NCI-H526 treated with DMSO at 0.1 percent for 48 hours (cell line): ENCODE results near the gene PCDHGB7.
"Not testable (repeated sequence)": the region's sequence is repeated elsewhere in the genome, so short reads cannot be mapped to it uniquely, and the experiment has no call there.

Experiments used
- DNase-seq: peaks from one replicate; lab custom pipeline; 2025; lab: John Stamatoyannopoulos, UW

PCDHGB7 gene

GRCh38 chr5:141430332-141431113 is 13.0 kb downstream of the PCDHGB7 start, which contains the start of gene PCDHGA12:
PCDHGA12 (plus strand) TSS chr5:141430507; CDS start chr5:141430760, 253 bp downstream.
- DNase-seq, result peak; percentile 78

- no peak for DNase-seq
Measured at GRCh38 chr5:141431286-141431685, 13.8 kb downstream of the PCDHGB7 start.

- DNase-seq, result not testable (repeated sequence)
Measured at GRCh38 chr5:141432308-141432707, 14.8 kb downstream of the PCDHGB7 start.

- not testable (repeated sequence) for DNase-seq
Measured at GRCh38 chr5:141432726-141433125, 15.2 kb downstream of the PCDHGB7 start.

- DNase-seq, result no peak
Measured at GRCh38 chr5:141434006-141434405, 16.5 kb downstream of the PCDHGB7 start.

- DNase-seq, result no peak
Measured at GRCh38 chr5:141437221-141437620, 19.7 kb downstream of the PCDHGB7 start.

GRCh38 chr5:141439411-141440141 is 22.1 kb downstream of the PCDHGB7 start:
- peak; percentile 42 for DNase-seq

- DNase-seq, result no peak
Measured at GRCh38 chr5:141440341-141440740, 22.9 kb downstream of the PCDHGB7 start.

GRCh38 chr5:141441571-141442170 is 24.2 kb downstream of the PCDHGB7 start:
- no peak for DNase-seq

- no peak for DNase-seq
Measured at GRCh38 chr5:141465351-141465750, 47.9 kb downstream of the PCDHGB7 start.
